Astrocyte of the cerebellum (primary cell): Measurements from ENCODE around the gene IGFBP3.
A peak's percentile ranks its signal among the peaks of the same experiment; 100 is the strongest.

ENCODE experiments used
- DNase-seq: peaks from one replicate; pipeline ENCODE4 v3.0.0-alpha.2; 2011; ENCODE audit warnings: low read depth
- H3K4me3 ChIP-seq: 2 replicates; pipeline ENCODE4 v1.5.1; 2011; ENCODE audit warnings: mild to moderate bottlenecking, low read depth, low read length, moderate library complexity
- CTCF ChIP-seq: IDR thresholded peaks from 2 replicates; pipeline ENCODE4 v1.5.1; 2012; ENCODE audit warnings: low read length, low read depth, moderate library complexity, mild to moderate bottlenecking; ENCODE audit errors: missing control alignments
- in situ Hi-C: cut with HindIII; loops from 2 replicates; pipeline ENCODE4 v1.10.0; 2017; ENCODE audit warnings: low sequenced_read_pairs

The IGFBP3 gene

GRCh38 chr7:45878457-45879144, 42.5 kb downstream of the IGFBP3 start:
- in situ Hi-C loops: no loop called here
- no peak overlapping the region for H3K4me3 ChIP-seq
- DNase-seq: no peak
- no peak for TF ChIP-seq CTCF

GRCh38 chr7:45876519-45876918, 44.6 kb downstream of the IGFBP3 start:
- no peak for TF ChIP-seq CTCF
- no peak for DNase-seq
- H3K4me3 ChIP-seq: no peak overlapping the region
- in situ Hi-C loops: no loop called here

GRCh38 chr7:45874408-45875131, 46.5 kb downstream of the IGFBP3 start:
- TF ChIP-seq CTCF: no peak
- H3K4me3 ChIP-seq: no peak overlapping the region
- DNase-seq: no peak
- in situ Hi-C loops: no loop called here

GRCh38 chr7:45873355-45873754, 47.7 kb downstream of the IGFBP3 start:
- in situ Hi-C loops: no loop called here

DNA sequence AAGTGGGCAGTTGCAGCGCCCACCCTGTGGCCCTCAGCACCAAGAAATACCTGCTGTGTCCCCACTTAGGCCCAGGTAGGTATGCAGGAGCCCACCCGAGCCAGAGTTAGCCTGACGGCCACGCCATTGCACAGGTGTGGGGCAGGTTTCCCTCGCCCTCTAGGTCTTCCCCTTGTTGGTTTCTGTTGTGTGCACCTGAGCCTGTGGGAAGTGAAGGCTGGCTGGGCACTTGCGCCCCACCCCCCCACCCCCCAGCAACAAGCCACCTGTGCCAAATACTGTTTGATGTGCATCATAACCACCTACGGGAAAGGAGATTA, 48.1 kb downstream of the IGFBP3 start, which contains the start of gene CCDC201:
TSS of gene CCDC201 (minus strand) at position 48 of the 320 bp plus-strand sequence. CDS start 75 bp downstream, outside the sequence.
- no peak for DNase-seq
- in situ Hi-C loops: no loop called here
- no peak within 1 kb of the TSS for H3K4me3 ChIP-seq
- TF ChIP-seq CTCF: no peak

More at GRCh38 chr7:45873355-45873754, 47.7 kb downstream of the IGFBP3 start:
- no peak overlapping the region for H3K4me3 ChIP-seq
- DNase-seq: no peak
- no peak for TF ChIP-seq CTCF

DNA sequence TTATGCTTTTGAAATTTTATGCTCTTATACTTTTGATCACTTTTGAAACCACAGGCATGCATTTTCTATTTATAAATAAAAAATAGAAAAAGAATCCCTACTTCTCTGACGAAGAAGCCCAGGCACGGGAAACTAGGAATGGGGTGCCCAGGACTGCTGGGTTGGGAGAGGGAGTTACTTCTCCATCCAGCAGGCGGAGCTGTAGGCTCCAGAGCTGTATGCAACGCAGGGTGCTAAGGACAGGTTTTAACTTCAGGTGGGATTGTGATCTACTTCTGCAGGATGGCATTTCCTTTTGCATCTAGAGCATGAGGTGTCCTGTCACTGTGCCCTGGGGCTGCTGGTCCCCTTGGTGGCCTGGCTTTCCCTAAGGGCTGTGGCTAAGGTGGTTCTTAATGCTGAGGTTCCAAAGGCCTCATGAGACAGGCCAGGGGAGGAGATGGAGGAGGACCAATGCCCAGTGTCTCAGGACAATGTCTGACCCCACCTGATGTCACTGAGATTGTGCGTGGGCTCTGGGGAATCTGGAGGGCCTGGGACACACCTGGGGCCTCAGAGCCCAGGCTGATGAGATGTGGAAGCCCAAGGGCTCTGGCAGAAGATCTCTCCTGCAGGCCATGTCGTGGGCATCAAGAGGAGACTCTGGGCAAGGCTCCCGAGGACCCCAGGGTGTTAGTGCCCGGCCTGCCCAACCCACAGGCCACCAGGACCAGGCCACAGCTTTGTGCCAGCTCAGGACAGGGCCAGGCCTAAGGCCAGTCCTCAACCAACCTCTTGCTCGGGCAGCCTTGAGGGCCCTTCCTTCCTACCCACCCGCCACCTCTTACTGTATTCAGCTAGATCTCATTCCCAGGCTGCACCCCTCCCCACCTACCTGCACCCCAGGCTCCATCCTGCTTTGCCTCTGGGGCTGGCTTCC, 48.7 kb downstream of the IGFBP3 start:
- no peak overlapping the region for H3K4me3 ChIP-seq
- DNase-seq: no peak
- in situ Hi-C loops: no loop called here
- TF ChIP-seq CTCF: peak; percentile 54
